GM23338 (cell line): Measurements from ENCODE around the gene PITX1. TPM values are rescaled to one million over a fixed set of nuclear protein-coding genes. Genes with fewer than 3 reads are reported as not detected.
A peak's percentile ranks its signal among the peaks of the same experiment; 100 is the strongest.
"Not testable (repeated sequence)": the region's sequence is repeated elsewhere in the genome, so short reads cannot be mapped to it uniquely, and the experiment has no call there.

Experiments used
- ATAC-seq: fragments of 200-7000 bp; cut with Tn5 transposase; 3 replicates; pipeline ENCODE4 v1.9.1; 2020
- DNase-seq: peaks from one replicate; pipeline ENCODE4 v3.0.0-alpha.2; 2015; ENCODE audit warnings: low spot score
- H2AFZ ChIP-seq: fragments of 200-600 bp; sonication (generic); 2 replicates; pipeline ENCODE4 v1.8.0; 2016; ENCODE audit warnings: antibody characterized with exemption, mild to moderate bottlenecking, moderate library complexity
- H3F3A ChIP-seq: fragments of 200-600 bp; sonication (generic); replicated peaks from 2 replicates; pipeline ENCODE4 v1.8.0; 2017; ENCODE audit warnings: antibody characterized with exemption, mixed run types, low read depth
- H3K27ac ChIP-seq: fragments of 200-600 bp; sonication (generic); 2 replicates; pipeline ENCODE4 v1.6.1; 2016; ENCODE audit warnings: low read depth
- H3K27me3 ChIP-seq: fragments of 200-600 bp; sonication (generic); 2 replicates; pipeline ENCODE4 v1.8.0; 2016; ENCODE audit warnings: mild to moderate bottlenecking, mixed run types, moderate library complexity; ENCODE audit not compliant: insufficient read depth
- H3K36me3 ChIP-seq: fragments of 200-600 bp; sonication (generic); 2 replicates; pipeline ENCODE4 v1.8.0; 2016; ENCODE audit warnings: mild to moderate bottlenecking; ENCODE audit not compliant: insufficient read depth
- H3K4me1 ChIP-seq: fragments of 200-600 bp; sonication (generic); 2 replicates; pipeline ENCODE4 v1.8.0; 2016; ENCODE audit warnings: mild to moderate bottlenecking, moderate library complexity; ENCODE audit not compliant: insufficient read depth
- H3K4me2 ChIP-seq: fragments of 200-600 bp; sonication (generic); 2 replicates; pipeline ENCODE4 v1.7.1; 2017; ENCODE audit warnings: mixed run types
- H3K4me3 ChIP-seq: fragments of 200-600 bp; sonication (generic); 2 replicates; pipeline ENCODE4 v1.6.1; 2016; ENCODE audit warnings: mixed run types
- H3K79me2 ChIP-seq: fragments of 200-600 bp; sonication (generic); replicated peaks from 2 replicates; pipeline ENCODE4 v1.8.0; 2017; ENCODE audit warnings: mild to moderate bottlenecking; ENCODE audit not compliant: insufficient read depth
- H3K9me2 ChIP-seq: fragments of 200-600 bp; sonication (generic); 2 replicates; pipeline ENCODE4 v1.8.0; 2017; ENCODE audit not compliant: insufficient read depth
- H4K20me1 ChIP-seq: fragments of 200-600 bp; sonication (generic); replicated peaks from 2 replicates; pipeline ENCODE4 v1.8.0; 2017; ENCODE audit warnings: mild to moderate bottlenecking; ENCODE audit not compliant: insufficient read depth
- H3K27ac Mint-ChIP-seq: 2 replicates; pipeline ENCODE4 v1.8.0; 2020; ENCODE audit warnings: inconsistent platforms, mild to moderate bottlenecking, moderate library complexity, mixed read lengths
- H3K27me3 Mint-ChIP-seq: 3 replicates; pipeline ENCODE4 v1.8.0; 2022; ENCODE audit warnings: low read depth, mild to moderate bottlenecking, moderate library complexity, mixed read lengths, inconsistent platforms; ENCODE audit not compliant: insufficient read depth, poor library complexity
- H3K36me3 Mint-ChIP-seq: 3 replicates; pipeline ENCODE4 v1.8.0; 2021; ENCODE audit warnings: low read depth, mild to moderate bottlenecking, inconsistent platforms, moderate library complexity, mixed read lengths
- H3K4me1 Mint-ChIP-seq: 3 replicates; pipeline ENCODE4 v1.8.0; 2020; ENCODE audit warnings: mild to moderate bottlenecking, inconsistent platforms, mixed read lengths
- H3K4me3 Mint-ChIP-seq: 3 replicates; pipeline ENCODE4 v1.8.0; 2021; ENCODE audit warnings: moderate library complexity, mild to moderate bottlenecking, inconsistent platforms, mixed read lengths
- H3K9me3 Mint-ChIP-seq: 3 replicates; pipeline ENCODE4 v1.8.0; 2020; ENCODE audit warnings: moderate library complexity, mild to moderate bottlenecking, inconsistent platforms, mixed read lengths
- CREB1 ChIP-seq: fragments of 250-450 bp; sonication (Bioruptor Pico); IDR thresholded peaks from 2 replicates; pipeline ENCODE4 v1.5.0; 2020; ENCODE audit warnings: low read depth, mild to moderate bottlenecking, moderate library complexity
- EZH2phosphoT487 ChIP-seq: fragments of 200-600 bp; sonication (generic); IDR thresholded peaks from one replicate; pipeline ENCODE4 v1.8.1; 2018; ENCODE audit warnings: antibody characterized with exemption; ENCODE audit not compliant: unreplicated experiment
- JUNB ChIP-seq: IDR thresholded peaks from one replicate; pipeline ENCODE4 v1.6.1; 2016; ENCODE audit warnings: antibody characterized with exemption; ENCODE audit not compliant: unreplicated experiment
- NANOG ChIP-seq: IDR thresholded peaks from 2 replicates; pipeline ENCODE4 v1.6.1; 2016; ENCODE audit warnings: antibody characterized with exemption, borderline replicate concordance
- STAT1 ChIP-seq: IDR thresholded peaks from one replicate; pipeline ENCODE4 v1.6.1; 2016; ENCODE audit warnings: antibody characterized with exemption; ENCODE audit not compliant: unreplicated experiment
- ZNF114 ChIP-seq: fragments of 250-450 bp; sonication (Bioruptor Pico); IDR thresholded peaks from 2 replicates; pipeline ENCODE4 v1.5.0; 2020; ENCODE audit warnings: mild to moderate bottlenecking, moderate library complexity
- ZNF331 ChIP-seq: fragments of 250-450 bp; sonication (Bioruptor Pico); IDR thresholded peaks from 2 replicates; pipeline ENCODE4 v1.5.0; 2020; ENCODE audit warnings: low read depth, mild to moderate bottlenecking, moderate library complexity
- polyA plus RNA-seq: library from polyadenylated mRNA; unstranded; fragments of >200 nt; fragmentation: Nextera tagmentation; extraction: Ambion mirVana; gene quantifications from 2 replicates; pipeline ENCODE4 v1.2.1, GENCODE V29; 2016
- total RNA-seq: library from RNA; depleted of rRNA; stranded (reverse); fragments of >200 nt; shearing (Covaris generic); gene quantifications from 2 replicates; pipeline ENCODE4 v1.2.3, GENCODE V29; 2014
- TF ChIP-seq, protein P1 (sequence below): fragments of 250-450 bp; sonication (Bioruptor Pico); IDR thresholded peaks from 2 replicates; pipeline ENCODE4 v1.5.0; 2020; ENCODE audit warnings: mild to moderate bottlenecking, moderate library complexity
- TF ChIP-seq, protein P2 (sequence below), 2 experiments: fragments of 200-600 bp in 1 of 2; sonication (generic) in 1 of 2; conservative IDR thresholded peaks; 2 replicates each; pipeline versions ENCODE4 v1.5.1 to v1.6.1; 2016 to 2017; ENCODE audit warnings: antibody characterized with exemption in 2 of 2, low read depth in 2 of 2, mild to moderate bottlenecking in 2 of 2, moderate library complexity in 1 of 2
- TF ChIP-seq, protein P3 (sequence below): IDR thresholded peaks from one replicate; pipeline ENCODE4 v1.6.1; 2018; ENCODE audit warnings: antibody characterized with exemption; ENCODE audit not compliant: unreplicated experiment

The PITX1 gene
- total and polyA plus RNA-seq, 2 experiments from 2014 or later: not detected

DNA sequence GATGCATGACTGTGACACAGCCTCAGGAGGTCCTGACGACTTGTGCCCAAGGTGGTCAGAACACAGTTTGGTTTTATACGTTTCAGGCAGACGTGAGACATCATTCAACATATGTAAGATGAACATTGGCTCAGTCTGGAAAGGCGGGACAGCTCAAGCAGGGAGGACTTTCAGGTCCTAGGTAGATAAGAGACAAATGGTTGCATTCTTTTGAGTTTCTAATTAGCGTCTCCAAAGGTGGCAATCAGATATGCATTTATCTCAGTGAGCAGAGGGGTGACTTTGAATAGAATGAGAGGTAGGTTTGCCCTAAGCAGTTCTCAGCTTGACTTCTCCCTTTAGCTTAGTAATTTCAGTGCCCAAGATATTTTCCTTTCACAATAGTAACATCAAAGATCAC, 43.8 kb downstream of the PITX1 start:
- H3K9me2 ChIP-seq, H4K20me1 ChIP-seq, H3K27me3 ChIP-seq, H2AFZ ChIP-seq, H3K4me3 ChIP-seq, H3K36me3 Mint-ChIP-seq, H3K27ac ChIP-seq, H3K79me2 ChIP-seq, H3K27ac Mint-ChIP-seq, H3K27me3 Mint-ChIP-seq, H3K9me3 Mint-ChIP-seq, H3F3A ChIP-seq, H3K36me3 ChIP-seq, H3K4me3 Mint-ChIP-seq: not testable (repeated sequence)
- DNase-seq (peak; percentile 35), ATAC-seq (peak; percentile 66)
- peaks cover 11% of the 10 kb centered on the region for H3K4me1 ChIP-seq
- peaks cover 20% of the 10 kb centered on the region for H3K4me1 Mint-ChIP-seq
- peak overlapping the region; percentile 13; the same call in 1 of the 2 replicates for H3K4me2 ChIP-seq
- peak; percentile 24; the same call in 1 of the 2 replicates for TF ChIP-seq NANOG
- TF ChIP-seq, protein P1, sequence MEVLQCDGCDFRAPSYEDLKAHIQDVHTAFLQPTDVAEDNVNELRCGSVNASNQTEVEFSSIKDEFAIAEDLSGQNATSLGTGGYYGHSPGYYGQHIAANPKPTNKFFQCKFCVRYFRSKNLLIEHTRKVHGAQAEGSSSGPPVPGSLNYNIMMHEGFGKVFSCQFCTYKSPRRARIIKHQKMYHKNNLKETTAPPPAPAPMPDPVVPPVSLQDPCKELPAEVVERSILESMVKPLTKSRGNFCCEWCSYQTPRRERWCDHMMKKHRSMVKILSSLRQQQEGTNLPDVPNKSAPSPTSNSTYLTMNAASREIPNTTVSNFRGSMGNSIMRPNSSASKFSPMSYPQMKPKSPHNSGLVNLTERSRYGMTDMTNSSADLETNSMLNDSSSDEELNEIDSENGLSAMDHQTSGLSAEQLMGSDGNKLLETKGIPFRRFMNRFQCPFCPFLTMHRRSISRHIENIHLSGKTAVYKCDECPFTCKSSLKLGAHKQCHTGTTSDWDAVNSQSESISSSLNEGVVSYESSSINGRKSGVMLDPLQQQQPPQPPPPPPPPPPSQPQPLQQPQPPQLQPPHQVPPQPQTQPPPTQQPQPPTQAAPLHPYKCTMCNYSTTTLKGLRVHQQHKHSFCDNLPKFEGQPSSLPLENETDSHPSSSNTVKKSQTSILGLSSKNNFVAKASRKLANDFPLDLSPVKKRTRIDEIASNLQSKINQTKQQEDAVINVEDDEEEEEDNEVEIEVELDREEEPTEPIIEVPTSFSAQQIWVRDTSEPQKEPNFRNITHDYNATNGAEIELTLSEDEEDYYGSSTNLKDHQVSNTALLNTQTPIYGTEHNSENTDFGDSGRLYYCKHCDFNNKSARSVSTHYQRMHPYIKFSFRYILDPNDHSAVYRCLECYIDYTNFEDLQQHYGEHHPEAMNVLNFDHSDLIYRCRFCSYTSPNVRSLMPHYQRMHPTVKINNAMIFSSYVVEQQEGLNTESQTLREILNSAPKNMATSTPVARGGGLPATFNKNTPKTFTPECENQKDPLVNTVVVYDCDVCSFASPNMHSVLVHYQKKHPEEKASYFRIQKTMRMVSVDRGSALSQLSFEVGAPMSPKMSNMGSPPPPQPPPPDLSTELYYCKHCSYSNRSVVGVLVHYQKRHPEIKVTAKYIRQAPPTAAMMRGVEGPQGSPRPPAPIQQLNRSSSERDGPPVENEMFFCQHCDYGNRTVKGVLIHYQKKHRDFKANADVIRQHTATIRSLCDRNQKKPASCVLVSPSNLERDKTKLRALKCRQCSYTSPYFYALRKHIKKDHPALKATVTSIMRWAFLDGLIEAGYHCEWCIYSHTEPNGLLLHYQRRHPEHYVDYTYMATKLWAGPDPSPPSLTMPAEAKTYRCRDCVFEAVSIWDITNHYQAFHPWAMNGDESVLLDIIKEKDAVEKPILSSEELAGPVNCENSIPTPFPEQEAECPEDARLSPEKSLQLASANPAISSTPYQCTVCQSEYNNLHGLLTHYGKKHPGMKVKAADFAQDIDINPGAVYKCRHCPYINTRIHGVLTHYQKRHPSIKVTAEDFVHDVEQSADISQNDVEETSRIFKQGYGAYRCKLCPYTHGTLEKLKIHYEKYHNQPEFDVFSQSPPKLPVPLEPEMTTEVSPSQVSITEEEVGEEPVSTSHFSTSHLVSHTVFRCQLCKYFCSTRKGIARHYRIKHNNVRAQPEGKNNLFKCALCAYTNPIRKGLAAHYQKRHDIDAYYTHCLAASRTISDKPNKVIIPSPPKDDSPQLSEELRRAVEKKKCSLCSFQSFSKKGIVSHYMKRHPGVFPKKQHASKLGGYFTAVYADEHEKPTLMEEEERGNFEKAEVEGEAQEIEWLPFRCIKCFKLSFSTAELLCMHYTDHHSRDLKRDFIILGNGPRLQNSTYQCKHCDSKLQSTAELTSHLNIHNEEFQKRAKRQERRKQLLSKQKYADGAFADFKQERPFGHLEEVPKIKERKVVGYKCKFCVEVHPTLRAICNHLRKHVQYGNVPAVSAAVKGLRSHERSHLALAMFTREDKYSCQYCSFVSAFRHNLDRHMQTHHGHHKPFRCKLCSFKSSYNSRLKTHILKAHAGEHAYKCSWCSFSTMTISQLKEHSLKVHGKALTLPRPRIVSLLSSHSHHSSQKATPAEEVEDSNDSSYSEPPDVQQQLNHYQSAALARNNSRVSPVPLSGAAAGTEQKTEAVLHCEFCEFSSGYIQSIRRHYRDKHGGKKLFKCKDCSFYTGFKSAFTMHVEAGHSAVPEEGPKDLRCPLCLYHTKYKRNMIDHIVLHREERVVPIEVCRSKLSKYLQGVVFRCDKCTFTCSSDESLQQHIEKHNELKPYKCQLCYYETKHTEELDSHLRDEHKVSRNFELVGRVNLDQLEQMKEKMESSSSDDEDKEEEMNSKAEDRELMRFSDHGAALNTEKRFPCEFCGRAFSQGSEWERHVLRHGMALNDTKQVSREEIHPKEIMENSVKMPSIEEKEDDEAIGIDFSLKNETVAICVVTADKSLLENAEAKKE (CRISPR knock-in tag): 0 out of 2 replicates have a peak, but pooled peaks have one; percentile 2

DNA sequence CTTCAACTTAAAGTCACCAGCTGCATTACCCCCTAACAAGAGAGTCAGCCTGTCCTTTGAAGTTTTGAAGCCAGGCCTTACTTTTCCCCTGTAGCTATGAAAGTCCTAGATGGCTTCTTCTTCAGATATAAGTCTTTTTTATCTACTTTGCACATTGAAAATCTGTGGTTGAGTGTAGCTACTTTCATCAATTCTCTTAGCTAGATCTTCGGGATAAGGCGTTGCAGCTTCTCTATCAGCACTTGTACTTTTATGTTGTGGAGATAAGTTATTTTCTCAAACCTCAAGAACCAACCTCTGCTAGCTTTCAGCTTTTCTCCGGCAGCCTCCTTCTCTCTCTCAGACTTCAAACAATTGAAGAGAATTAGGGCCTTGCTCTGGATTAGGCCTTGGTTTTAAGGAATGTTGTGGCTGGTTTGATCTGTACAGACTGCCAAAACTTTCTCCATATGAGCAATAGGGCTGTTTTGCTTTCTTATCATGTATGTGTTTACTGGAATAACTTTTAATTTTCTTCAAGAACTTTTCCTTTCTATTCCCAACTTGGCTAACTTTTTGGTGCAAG, 44.7 kb downstream of the PITX1 start:
- H3K27me3 ChIP-seq: no peaks in the 10 kb centered on the region
- Mint-ChIP-seq H3K4me3 (no peak overlapping the region), H3K9me3 (peaks cover 7% of the 10 kb centered on the region; the same call in 2 of the 3 replicates), H3K4me1 (peaks cover 20% of the 10 kb centered on the region), H3K36me3 (0 out of 3 replicates have a peak, but pooled peaks cover 4% of the 10 kb centered on the region), H3K27ac (no peak overlapping the region), H3K27me3 (no peaks in the 10 kb centered on the region)
- ATAC-seq (no peak), DNase-seq (no peak)
- H3K9me2 ChIP-seq: no peaks in the 10 kb centered on the region
- no peak overlapping the region for H3K4me3 ChIP-seq
- H2AFZ ChIP-seq: no peak overlapping the region
- no peaks in the 10 kb centered on the region for H4K20me1 ChIP-seq
- peaks cover 11% of the 10 kb centered on the region for H3K4me1 ChIP-seq
- H3F3A ChIP-seq: no peaks in the 10 kb centered on the region
- no peak overlapping the region for H3K27ac ChIP-seq
- H3K4me2 ChIP-seq: no peak overlapping the region; the same call in 1 of the 2 replicates
- no peaks in the 10 kb centered on the region for H3K36me3 ChIP-seq
- H3K79me2 ChIP-seq: no peaks in the 10 kb centered on the region
- no peak for TF ChIP-seq STAT1
- no peak for TF ChIP-seq ZNF114 (CRISPR knock-in tag)
- TF ChIP-seq EZH2phosphoT487: no peak
- TF ChIP-seq ZNF331: no peak
- TF ChIP-seq, protein P2, sequence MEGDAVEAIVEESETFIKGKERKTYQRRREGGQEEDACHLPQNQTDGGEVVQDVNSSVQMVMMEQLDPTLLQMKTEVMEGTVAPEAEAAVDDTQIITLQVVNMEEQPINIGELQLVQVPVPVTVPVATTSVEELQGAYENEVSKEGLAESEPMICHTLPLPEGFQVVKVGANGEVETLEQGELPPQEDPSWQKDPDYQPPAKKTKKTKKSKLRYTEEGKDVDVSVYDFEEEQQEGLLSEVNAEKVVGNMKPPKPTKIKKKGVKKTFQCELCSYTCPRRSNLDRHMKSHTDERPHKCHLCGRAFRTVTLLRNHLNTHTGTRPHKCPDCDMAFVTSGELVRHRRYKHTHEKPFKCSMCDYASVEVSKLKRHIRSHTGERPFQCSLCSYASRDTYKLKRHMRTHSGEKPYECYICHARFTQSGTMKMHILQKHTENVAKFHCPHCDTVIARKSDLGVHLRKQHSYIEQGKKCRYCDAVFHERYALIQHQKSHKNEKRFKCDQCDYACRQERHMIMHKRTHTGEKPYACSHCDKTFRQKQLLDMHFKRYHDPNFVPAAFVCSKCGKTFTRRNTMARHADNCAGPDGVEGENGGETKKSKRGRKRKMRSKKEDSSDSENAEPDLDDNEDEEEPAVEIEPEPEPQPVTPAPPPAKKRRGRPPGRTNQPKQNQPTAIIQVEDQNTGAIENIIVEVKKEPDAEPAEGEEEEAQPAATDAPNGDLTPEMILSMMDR (conservative IDR thresholded peaks at IDR 0.05; ENCODE audit: low read depth in 2 of 2): no peak
- TF ChIP-seq CREB1 (CRISPR knock-in tag): no peak
- TF ChIP-seq, protein P3, sequence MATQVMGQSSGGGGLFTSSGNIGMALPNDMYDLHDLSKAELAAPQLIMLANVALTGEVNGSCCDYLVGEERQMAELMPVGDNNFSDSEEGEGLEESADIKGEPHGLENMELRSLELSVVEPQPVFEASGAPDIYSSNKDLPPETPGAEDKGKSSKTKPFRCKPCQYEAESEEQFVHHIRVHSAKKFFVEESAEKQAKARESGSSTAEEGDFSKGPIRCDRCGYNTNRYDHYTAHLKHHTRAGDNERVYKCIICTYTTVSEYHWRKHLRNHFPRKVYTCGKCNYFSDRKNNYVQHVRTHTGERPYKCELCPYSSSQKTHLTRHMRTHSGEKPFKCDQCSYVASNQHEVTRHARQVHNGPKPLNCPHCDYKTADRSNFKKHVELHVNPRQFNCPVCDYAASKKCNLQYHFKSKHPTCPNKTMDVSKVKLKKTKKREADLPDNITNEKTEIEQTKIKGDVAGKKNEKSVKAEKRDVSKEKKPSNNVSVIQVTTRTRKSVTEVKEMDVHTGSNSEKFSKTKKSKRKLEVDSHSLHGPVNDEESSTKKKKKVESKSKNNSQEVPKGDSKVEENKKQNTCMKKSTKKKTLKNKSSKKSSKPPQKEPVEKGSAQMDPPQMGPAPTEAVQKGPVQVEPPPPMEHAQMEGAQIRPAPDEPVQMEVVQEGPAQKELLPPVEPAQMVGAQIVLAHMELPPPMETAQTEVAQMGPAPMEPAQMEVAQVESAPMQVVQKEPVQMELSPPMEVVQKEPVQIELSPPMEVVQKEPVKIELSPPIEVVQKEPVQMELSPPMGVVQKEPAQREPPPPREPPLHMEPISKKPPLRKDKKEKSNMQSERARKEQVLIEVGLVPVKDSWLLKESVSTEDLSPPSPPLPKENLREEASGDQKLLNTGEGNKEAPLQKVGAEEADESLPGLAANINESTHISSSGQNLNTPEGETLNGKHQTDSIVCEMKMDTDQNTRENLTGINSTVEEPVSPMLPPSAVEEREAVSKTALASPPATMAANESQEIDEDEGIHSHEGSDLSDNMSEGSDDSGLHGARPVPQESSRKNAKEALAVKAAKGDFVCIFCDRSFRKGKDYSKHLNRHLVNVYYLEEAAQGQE: no peak
- no peak for TF ChIP-seq JUNB
